ENCODE measurements around the gene NADSYN1. TPM values are rescaled to one million over a fixed set of nuclear protein-coding genes. Genes with fewer than 3 reads are reported as not detected.

NADSYN1 gene
- total and polyA plus RNA-seq, 2 of the 13 experiments (the other 11 are each of a cell fraction or from before 2014, with no cell fraction given), result 35.7 to 51.5 TPM

DNA sequence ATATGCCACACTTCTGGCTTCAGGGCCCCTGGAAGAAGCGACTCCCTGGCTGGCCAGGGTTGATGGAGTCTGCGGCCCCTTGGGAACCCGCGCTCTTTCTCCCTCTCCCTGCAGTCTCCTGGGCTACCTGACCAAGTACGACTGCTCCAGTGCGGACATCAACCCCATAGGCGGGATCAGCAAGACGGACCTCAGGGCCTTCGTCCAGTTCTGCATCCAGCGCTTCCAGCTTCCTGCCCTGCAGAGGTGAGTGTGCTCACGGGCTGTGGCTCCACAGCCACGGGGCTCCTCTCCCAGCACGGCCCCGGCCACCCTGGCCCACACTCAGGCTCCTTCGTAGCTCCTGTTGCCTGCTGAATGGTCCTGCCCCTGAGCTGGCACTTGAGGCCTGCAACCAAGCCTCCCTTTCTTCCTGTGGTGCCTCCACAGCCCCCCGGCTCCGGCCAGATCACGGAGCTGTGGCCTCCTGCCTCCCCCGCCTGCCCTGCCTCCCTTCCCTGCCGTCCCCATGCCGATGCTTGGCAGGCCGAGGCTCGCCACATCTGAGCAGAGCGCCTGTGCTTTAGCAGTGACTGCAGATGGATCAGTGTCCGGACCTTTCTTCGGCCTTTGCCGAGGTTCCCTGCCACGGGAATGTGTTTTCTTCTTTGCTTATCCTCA is 37.9 kb downstream of the NADSYN1 start:
- Histone ChIP-seq H3K27me3 (ENCODE audit: control insufficient read depth in 1 of 2, insufficient read depth in 2 of 2, low read length in 2 of 2) (no peaks in the 10 kb centered on the region), H3K4me1 (ENCODE audit: insufficient read depth, low read length) (no peaks in the 10 kb centered on the region), H4K20me1 (ENCODE audit: insufficient read depth, low read length) (no peaks in the 10 kb centered on the region), H3K36me3 (replicated peaks in 1 of 2; ENCODE audit: control insufficient read depth in 1 of 2, insufficient read depth in 2 of 2, low read length in 2 of 2) (peaks cover 8 to 41% of the 10 kb centered on the region in 2 experiments), H3K4me2 (ENCODE audit: low read depth, low read length) (no peak overlapping the region), H3K79me2 (ENCODE audit: insufficient read depth, low read length) (no peaks in the 10 kb centered on the region), H3K27ac (ENCODE audit: extremely low read length, insufficient read depth, low read length) (no peak overlapping the region), H2AFZ (ENCODE audit: low read length) (no peak overlapping the region), H3K9me3 (ENCODE audit: low read length) (no peaks in the 10 kb centered on the region), H3K4me3 (replicated peaks in 1 of 3; ENCODE audit: insufficient read depth in 1 of 3, low read depth in 2 of 3, low read length in 3 of 3) (no peak overlapping the region), H3K9ac (ENCODE audit: insufficient read depth, low read depth, low read length) (no peak overlapping the region)
- FAIRE-seq (no peak), DNase-seq (ENCODE audit: low spot score) (no peak), ATAC-seq (no peak)
- no TSS peak for BruUV-seq (replicated peaks)
- ChIA-PET POLR2A (no interaction called here), CTCF (ENCODE audit: low intra/inter-chr PET ratio, low total read pairs) (no interaction called here)
- intact Hi-C loops (cut with micrococcal nuclease; ENCODE audit: unreplicated experiment) (no loop called here), in situ Hi-C loops (cut with HindIII; ENCODE audit: extremely low pct_ligation_motif_present, low pct_unique_long_range_greater_than_20kb) (no loop called here)
- WGBS (ENCODE audit: low lambda C conversion rate), result 95% methylated on average over 20 of the region's 28 CpGs
- TF ChIP-seq TOE1 (CRISPR knock-in tag; IDR thresholded peaks at IDR 0.05) (no peak), E2F5 (CRISPR knock-in tag; conservative IDR thresholded peaks at IDR 0.05) (no peak), HNRNPK (IDR thresholded peaks at IDR 0.05; ENCODE audit: low read depth, low read length, poor library complexity, severe bottlenecking) (no peak), GFI1 (CRISPR knock-in tag; IDR thresholded peaks at IDR 0.05; ENCODE audit: borderline replicate concordance) (no peak), ZMYM3 (CRISPR knock-in tag; IDR thresholded peaks at IDR 0.05) (no peak), ZNF230 (CRISPR knock-in tag; IDR thresholded peaks at IDR 0.05) (no peak), SP140L (CRISPR knock-in tag; IDR thresholded peaks at IDR 0.05; ENCODE audit: borderline replicate concordance) (no peak), TAF15 (IDR thresholded peaks at IDR 0.05; ENCODE audit: low read depth, low read length, poor library complexity, severe bottlenecking) (no peak), ZNF430 (CRISPR knock-in tag; IDR thresholded peaks at IDR 0.05) (no peak), MED13 (CRISPR knock-in tag; IDR thresholded peaks at IDR 0.05) (no peak), NFE2L1 (CRISPR knock-in tag; IDR thresholded peaks at IDR 0.05; ENCODE audit: borderline replicate concordance) (no peak)
- TF ChIP-seq, protein P1, sequence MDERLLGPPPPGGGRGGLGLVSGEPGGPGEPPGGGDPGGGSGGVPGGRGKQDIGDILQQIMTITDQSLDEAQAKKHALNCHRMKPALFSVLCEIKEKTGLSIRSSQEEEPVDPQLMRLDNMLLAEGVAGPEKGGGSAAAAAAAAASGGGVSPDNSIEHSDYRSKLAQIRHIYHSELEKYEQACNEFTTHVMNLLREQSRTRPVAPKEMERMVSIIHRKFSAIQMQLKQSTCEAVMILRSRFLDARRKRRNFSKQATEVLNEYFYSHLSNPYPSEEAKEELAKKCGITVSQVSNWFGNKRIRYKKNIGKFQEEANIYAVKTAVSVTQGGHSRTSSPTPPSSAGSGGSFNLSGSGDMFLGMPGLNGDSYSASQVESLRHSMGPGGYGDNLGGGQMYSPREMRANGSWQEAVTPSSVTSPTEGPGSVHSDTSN (CRISPR knock-in tag; IDR thresholded peaks at IDR 0.05), result no peak
- TF ChIP-seq, protein P2, sequence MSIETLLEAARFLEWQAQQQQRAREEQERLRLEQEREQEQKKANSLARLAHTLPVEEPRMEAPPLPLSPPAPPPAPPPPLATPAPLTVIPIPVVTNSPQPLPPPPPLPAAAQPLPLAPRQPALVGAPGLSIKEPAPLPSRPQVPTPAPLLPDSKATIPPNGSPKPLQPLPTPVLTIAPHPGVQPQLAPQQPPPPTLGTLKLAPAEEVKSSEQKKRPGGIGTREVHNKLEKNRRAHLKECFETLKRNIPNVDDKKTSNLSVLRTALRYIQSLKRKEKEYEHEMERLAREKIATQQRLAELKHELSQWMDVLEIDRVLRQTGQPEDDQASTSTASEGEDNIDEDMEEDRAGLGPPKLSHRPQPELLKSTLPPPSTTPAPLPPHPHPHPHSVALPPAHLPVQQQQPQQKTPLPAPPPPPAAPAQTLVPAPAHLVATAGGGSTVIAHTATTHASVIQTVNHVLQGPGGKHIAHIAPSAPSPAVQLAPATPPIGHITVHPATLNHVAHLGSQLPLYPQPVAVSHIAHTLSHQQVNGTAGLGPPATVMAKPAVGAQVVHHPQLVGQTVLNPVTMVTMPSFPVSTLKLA (IDR thresholded peaks at IDR 0.05), result no peak
- TF ChIP-seq, protein P3, sequence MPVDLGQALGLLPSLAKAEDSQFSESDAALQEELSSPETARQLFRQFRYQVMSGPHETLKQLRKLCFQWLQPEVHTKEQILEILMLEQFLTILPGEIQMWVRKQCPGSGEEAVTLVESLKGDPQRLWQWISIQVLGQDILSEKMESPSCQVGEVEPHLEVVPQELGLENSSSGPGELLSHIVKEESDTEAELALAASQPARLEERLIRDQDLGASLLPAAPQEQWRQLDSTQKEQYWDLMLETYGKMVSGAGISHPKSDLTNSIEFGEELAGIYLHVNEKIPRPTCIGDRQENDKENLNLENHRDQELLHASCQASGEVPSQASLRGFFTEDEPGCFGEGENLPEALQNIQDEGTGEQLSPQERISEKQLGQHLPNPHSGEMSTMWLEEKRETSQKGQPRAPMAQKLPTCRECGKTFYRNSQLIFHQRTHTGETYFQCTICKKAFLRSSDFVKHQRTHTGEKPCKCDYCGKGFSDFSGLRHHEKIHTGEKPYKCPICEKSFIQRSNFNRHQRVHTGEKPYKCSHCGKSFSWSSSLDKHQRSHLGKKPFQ (CRISPR knock-in tag; IDR thresholded peaks at IDR 0.05; ENCODE audit: insufficient replicate concordance), result no peak
